ENCODE results near the gene PTGES3. TPM values are rescaled to one million over a fixed set of nuclear protein-coding genes. Genes with fewer than 3 reads are reported as not detected.
"Not testable (repeated sequence)": the region's sequence is repeated elsewhere in the genome, so short reads cannot be mapped to it uniquely, and the experiment has no call there.

PTGES3 gene
- total RNA-seq, 6 experiments from 2014 or later = 70.0 to 184 (median 81.8) TPM

DNA sequence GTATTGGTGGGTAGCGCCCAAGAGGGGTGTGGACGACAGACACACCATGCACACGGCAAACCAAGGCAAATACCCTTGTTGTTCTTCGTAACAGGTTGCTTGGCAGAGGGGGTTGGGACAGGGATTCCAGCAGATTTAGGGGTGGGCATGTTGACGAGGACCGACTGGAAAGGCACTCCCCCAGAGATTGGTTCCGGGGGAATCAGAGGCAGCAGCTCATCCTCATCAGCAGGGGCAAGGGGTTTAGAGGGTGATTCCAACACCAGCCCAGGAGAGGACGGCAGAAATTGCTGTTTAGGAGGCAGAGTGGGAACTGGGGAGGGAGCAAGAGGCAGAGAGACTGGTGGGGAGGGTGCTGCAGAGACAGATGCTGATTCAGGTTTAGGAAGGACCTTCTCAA lies 27.7 kb upstream of the PTGES3 start:
- no peak overlapping the region for H3K27ac ChIP-seq
- H3K9me3 ChIP-seq = no peaks in the 10 kb centered on the region
- DNase-seq (peak in 1 of 3 donors; percentile 39), ATAC-seq (peak in 1 of 4 donors; percentile 5)
- no peak overlapping the region for H3K4me3 ChIP-seq
- intact Hi-C loops (cut with DNase I) = no loop called here
- TF ChIP-seq POLR2A (IDR thresholded peaks at IDR 0.05) (no peak), CTCF (IDR thresholded peaks at IDR 0.05) (no peak)
- H3K36me3 ChIP-seq = peaks cover 19 to 63% (median 38%) of the 10 kb centered on the region in 4 donors
- WGBS (ENCODE audit: insufficient coverage, low coverage, low lambda C conversion rate, missing lambda C conversion rate) = 80% methylated on average over 8 of the region's 8 CpGs
- H3K4me1 ChIP-seq = peaks cover 0 to 7% (median under 1%) of the 10 kb centered on the region in 4 donors
- no peaks in the 10 kb centered on the region for H3K27me3 ChIP-seq

DNA sequence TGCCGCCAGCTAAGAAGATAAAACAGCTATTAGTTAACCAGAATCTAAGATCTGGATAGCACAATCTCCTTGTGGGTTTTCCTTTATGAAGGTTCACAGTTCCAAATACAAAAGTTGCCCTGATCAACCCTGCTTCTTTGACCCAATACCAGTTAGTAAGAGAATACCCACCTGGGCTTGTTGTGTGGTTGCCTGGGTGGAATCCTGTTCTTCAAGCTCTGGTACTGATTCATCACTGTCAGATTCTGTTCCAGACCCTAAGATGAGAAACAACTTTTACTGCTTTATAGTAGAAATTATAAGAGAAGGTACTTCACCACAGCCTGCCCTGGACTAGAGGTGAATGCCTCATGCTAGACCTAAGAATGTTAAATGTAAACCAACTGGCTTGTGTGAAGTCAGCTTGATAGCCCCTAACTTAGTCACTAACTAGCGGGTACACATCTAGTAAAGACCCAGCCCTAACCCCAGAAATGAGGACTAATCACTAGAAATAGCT lies 26.4 kb upstream of the PTGES3 start:
- Histone ChIP-seq H3K4me1 (no peaks in the 10 kb centered on the region), H3K4me3 (no peak overlapping the region), H3K27me3 (no peaks in the 10 kb centered on the region), H3K9me3 (no peaks in the 10 kb centered on the region), H3K36me3 (peaks cover 19 to 52% (median 33%) of the 10 kb centered on the region in 4 donors), H3K27ac (no peak overlapping the region)
- intact Hi-C loops (cut with DNase I) = no loop called here
- DNase-seq (no peak), ATAC-seq (no peak)
- no peak for TF ChIP-seq CTCF (IDR thresholded peaks at IDR 0.05)
- no peak for TF ChIP-seq POLR2A (IDR thresholded peaks at IDR 0.05)
- WGBS (ENCODE audit: insufficient coverage, low coverage, low lambda C conversion rate, missing lambda C conversion rate) = 88% methylated on average over 2 of the region's 2 CpGs

DNA sequence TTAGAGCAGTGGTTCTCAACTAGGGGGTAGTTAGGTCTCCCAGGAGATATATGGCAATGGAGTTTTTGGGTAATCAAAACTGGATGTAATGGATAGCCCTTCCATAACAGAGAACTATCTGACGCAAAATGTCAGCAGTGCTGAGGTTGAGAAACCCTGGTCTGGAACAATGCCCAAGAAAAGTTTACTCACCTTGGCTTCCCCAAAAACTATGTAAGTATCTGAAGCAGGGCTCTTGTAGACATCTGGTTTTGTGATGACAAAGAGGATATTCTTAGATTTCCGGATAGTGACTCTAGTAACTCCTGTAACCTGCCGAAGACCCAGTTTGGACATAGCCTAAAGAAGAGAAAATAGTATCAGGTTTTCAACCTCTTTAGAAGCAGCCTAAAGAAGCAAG lies 25.3 kb upstream of the PTGES3 start:
- WGBS (ENCODE audit: insufficient coverage, low coverage, low lambda C conversion rate, missing lambda C conversion rate) = 70% methylated on average over 3 of the region's 3 CpGs
- Histone ChIP-seq H3K27me3 (no peaks in the 10 kb centered on the region), H3K9me3 (no peaks in the 10 kb centered on the region), H3K4me1 (no peaks in the 10 kb centered on the region), H3K27ac (no peak overlapping the region), H3K36me3 (peaks cover 19 to 45% (median 30%) of the 10 kb centered on the region in 4 donors), H3K4me3 (no peak overlapping the region)
- intact Hi-C loops (cut with DNase I) = no loop called here
- DNase-seq (no peak), ATAC-seq (peak in 1 of 4 donors; percentile 23)
- no peak for TF ChIP-seq CTCF (IDR thresholded peaks at IDR 0.05)

- no peak for TF ChIP-seq POLR2A (IDR thresholded peaks at IDR 0.05)
- TF ChIP-seq CTCF (IDR thresholded peaks at IDR 0.05) = no peak
- no peaks in the 10 kb centered on the region for H3K4me1 ChIP-seq
- no peak overlapping the region for H3K4me3 ChIP-seq
- no peak for DNase-seq
- no peaks in the 10 kb centered on the region for H3K9me3 ChIP-seq
- no peak overlapping the region for H3K27ac ChIP-seq
- peak in 1 of 4 donors; percentile 29 for ATAC-seq
- WGBS (ENCODE audit: insufficient coverage, low coverage, low lambda C conversion rate, missing lambda C conversion rate) = 83% methylated on average over 5 of the region's 5 CpGs
- intact Hi-C loops (cut with DNase I) = no loop called here
- H3K27me3 ChIP-seq = no peaks in the 10 kb centered on the region
- peaks cover 19 to 39% (median 29%) of the 10 kb centered on the region in 4 donors for H3K36me3 ChIP-seq
These were observed 21.8 kb upstream of the PTGES3 start for GRCh38 chr12:56709759-56710376.

- ATAC-seq; H3K4me1 ChIP-seq; intact Hi-C loops (cut with DNase I); H3K27me3 ChIP-seq; H3K36me3 ChIP-seq; H3K27ac ChIP-seq; H3K4me3 ChIP-seq; H3K9me3 ChIP-seq: not testable (repeated sequence)
- peak in 1 of 3 donors; percentile 3 for DNase-seq
- WGBS (ENCODE audit: insufficient coverage, low coverage, low lambda C conversion rate, missing lambda C conversion rate) = no CpG with 5 or more reads among the region's 5 CpGs
These were observed 16.4 kb upstream of the PTGES3 start for GRCh38 chr12:56704522-56704921.
